Panc1 (cell line): Measurements from ENCODE around the gene CABP4. TPM values are rescaled to one million over a fixed set of nuclear protein-coding genes. Genes with fewer than 3 reads are reported as not detected.
"Not testable (repeated sequence)": the region's sequence is repeated elsewhere in the genome, so short reads cannot be mapped to it uniquely, and the experiment has no call there.

ENCODE experiments used
- ATAC-seq: fragments of 200-7000 bp; cut with Tn5 transposase; 2 replicates; pipeline ENCODE4 v1.9.1; 2020; ENCODE audit warnings: mild to moderate bottlenecking, moderate library complexity
- BruUV-seq: library from RNA; stranded (reverse); fragments of 400-500 nt; replicated peaks from 2 replicates; lab custom pipeline; 2021; lab: Mats Ljungman, UMichigan
- CTCF ChIA-PET: fragments of 300-600 bp; sonication (Branson Sonifier 250); formaldehyde crosslinking; loops from one replicate; lab custom pipeline; 2022; ENCODE audit warnings: antibody characterized with exemption; lab: Charles Lee
- POLR2A ChIA-PET: fragments of 300-600 bp; sonication (Branson Sonifier 250); formaldehyde crosslinking; loops from one replicate; lab custom pipeline; 2022; ENCODE audit warnings: antibody characterized with exemption; lab: Charles Lee
- DNase-seq: peaks from one replicate; pipeline ENCODE4 v3.0.0-alpha.2; 2010; ENCODE audit warnings: low read depth, low spot score
- H3K27ac ChIP-seq: 2 replicates; pipeline ENCODE4 v1.5.1; 2011; ENCODE audit warnings: mild to moderate bottlenecking, low read length, inconsistent platforms
- H3K27me3 ChIP-seq: fragments of 200-500 bp; sonication (Bioruptor generic); 2 replicates; pipeline ENCODE4 v1.6.0; 2014; ENCODE audit warnings: low read length, inconsistent platforms; ENCODE audit not compliant: control insufficient read depth, insufficient read depth
- H3K36me3 ChIP-seq: fragments of 200-500 bp; sonication (Bioruptor generic); 2 replicates; pipeline ENCODE4 v1.5.1; 2014; ENCODE audit warnings: inconsistent platforms, mild to moderate bottlenecking, low read length, moderate library complexity; ENCODE audit not compliant: control insufficient read depth, insufficient read depth
- H3K4me1 ChIP-seq: 2 replicates; pipeline ENCODE4 v1.5.1; 2011; ENCODE audit warnings: inconsistent platforms, mild to moderate bottlenecking, low read length, moderate library complexity; ENCODE audit not compliant: control insufficient read depth, insufficient read depth
- H3K4me3 ChIP-seq, 2 experiments: 2 replicates each; pipeline ENCODE4 v1.5.1; 2011 to 2012; ENCODE audit warnings: low read depth in 2 of 2, low read length in 2 of 2, mild to moderate bottlenecking in 2 of 2, inconsistent platforms in 1 of 2, moderate library complexity in 1 of 2
- H3K9me3 ChIP-seq: fragments of 200-500 bp; sonication (Bioruptor generic); 2 replicates; pipeline ENCODE4 v1.5.1; 2014; ENCODE audit warnings: low read depth, mild to moderate bottlenecking, inconsistent platforms, low read length, moderate library complexity; ENCODE audit not compliant: control insufficient read depth, insufficient read depth
- POLR2AphosphoS5 ChIP-seq: IDR thresholded peaks from 2 replicates; pipeline ENCODE4 v1.6.1; 2012; ENCODE audit warnings: mild to moderate bottlenecking, low read depth, low read length, moderate library complexity
- SIN3A ChIP-seq: IDR thresholded peaks from 2 replicates; pipeline ENCODE4 v1.6.1; 2012; ENCODE audit warnings: low read depth, mild to moderate bottlenecking, low read length, moderate library complexity, borderline replicate concordance; ENCODE audit not compliant: insufficient read depth
- TCF7L2 ChIP-seq: IDR thresholded peaks from 2 replicates; pipeline ENCODE4 v1.6.1; 2011; ENCODE audit warnings: mild to moderate bottlenecking, low read depth, low read length, inconsistent platforms
- in situ Hi-C: cut with HindIII; loops from 2 replicates; pipeline ENCODE4 v1.10.0; 2016; ENCODE audit warnings: low sequenced_read_pairs, low pct_unique_long_range_greater_than_20kb
- intact Hi-C: fragments of 100-400 bp; cut with micrococcal nuclease; formaldehyde crosslinking; loops from one replicate; pipeline ENCODE4 v1.10.0; 2022; ENCODE audit not compliant: unreplicated experiment
- total RNA-seq: library from RNA; stranded (reverse); gene quantifications from one replicate; pipeline ENCODE4 v1.2.1, GENCODE V29; 2021; ENCODE audit not compliant: unreplicated experiment
- TF ChIP-seq, protein P1 (sequence below), 2 experiments: IDR thresholded peaks; 2 replicates each; pipeline ENCODE4 v1.6.1; 2011 to 2012; ENCODE audit warnings: low read depth in 2 of 2, control low read depth in 1 of 2, low read length in 1 of 2, mild to moderate bottlenecking in 1 of 2, moderate library complexity in 1 of 2; ENCODE audit not compliant: insufficient read depth in 1 of 2
- TF ChIP-seq, protein P2 (sequence below): fragments of 450-650 bp; IDR thresholded peaks from 2 replicates; pipeline ENCODE4 v1.5.1; 2017; ENCODE audit warnings: mild to moderate bottlenecking

CABP4 gene
- total RNA-seq, 1 experiment from 2014 or later, result not detected

DNA sequence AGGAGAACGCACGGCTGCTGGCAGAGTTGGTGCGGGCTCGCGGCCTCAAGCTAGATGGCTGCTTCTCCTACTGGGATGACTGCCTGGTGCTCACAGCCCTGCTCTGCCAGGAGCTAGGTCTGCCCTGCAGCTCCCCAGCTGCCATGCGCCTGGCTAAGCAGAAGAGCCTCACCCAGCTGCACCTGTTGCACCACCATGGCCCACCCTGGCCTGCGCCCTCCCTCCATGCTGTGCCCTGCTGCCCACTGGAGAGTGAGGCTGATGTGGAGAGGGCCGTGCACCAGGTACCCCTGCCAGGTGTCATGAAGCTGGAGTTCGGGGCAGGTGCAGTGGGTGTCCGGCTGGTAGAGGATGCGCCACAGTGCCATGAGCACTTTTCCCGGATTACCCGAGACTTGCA, 31.7 kb upstream of the CABP4 start:
- ChIA-PET POLR2A (no interaction called here), CTCF (no interaction called here)
- no peak for DNase-seq
- intact Hi-C loops, result no loop called here
- no TSS peak for BruUV-seq
- in situ Hi-C loops, result no loop called here
- Histone ChIP-seq H3K4me3 (no peak overlapping the region), H3K9me3 (no peaks in the 10 kb centered on the region), H3K27ac (no peak overlapping the region), H3K36me3 (no peaks in the 10 kb centered on the region; the same call in 1 of the 2 replicates), H3K27me3 (no peaks in the 10 kb centered on the region), H3K4me1 (peaks cover 20% of the 10 kb centered on the region)
- ATAC-seq, result no peak
- TF ChIP-seq, protein P1, sequence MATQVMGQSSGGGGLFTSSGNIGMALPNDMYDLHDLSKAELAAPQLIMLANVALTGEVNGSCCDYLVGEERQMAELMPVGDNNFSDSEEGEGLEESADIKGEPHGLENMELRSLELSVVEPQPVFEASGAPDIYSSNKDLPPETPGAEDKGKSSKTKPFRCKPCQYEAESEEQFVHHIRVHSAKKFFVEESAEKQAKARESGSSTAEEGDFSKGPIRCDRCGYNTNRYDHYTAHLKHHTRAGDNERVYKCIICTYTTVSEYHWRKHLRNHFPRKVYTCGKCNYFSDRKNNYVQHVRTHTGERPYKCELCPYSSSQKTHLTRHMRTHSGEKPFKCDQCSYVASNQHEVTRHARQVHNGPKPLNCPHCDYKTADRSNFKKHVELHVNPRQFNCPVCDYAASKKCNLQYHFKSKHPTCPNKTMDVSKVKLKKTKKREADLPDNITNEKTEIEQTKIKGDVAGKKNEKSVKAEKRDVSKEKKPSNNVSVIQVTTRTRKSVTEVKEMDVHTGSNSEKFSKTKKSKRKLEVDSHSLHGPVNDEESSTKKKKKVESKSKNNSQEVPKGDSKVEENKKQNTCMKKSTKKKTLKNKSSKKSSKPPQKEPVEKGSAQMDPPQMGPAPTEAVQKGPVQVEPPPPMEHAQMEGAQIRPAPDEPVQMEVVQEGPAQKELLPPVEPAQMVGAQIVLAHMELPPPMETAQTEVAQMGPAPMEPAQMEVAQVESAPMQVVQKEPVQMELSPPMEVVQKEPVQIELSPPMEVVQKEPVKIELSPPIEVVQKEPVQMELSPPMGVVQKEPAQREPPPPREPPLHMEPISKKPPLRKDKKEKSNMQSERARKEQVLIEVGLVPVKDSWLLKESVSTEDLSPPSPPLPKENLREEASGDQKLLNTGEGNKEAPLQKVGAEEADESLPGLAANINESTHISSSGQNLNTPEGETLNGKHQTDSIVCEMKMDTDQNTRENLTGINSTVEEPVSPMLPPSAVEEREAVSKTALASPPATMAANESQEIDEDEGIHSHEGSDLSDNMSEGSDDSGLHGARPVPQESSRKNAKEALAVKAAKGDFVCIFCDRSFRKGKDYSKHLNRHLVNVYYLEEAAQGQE (IDR thresholded peaks at IDR 0.05; ENCODE audit: insufficient read depth in 1 of 2, low read depth in 2 of 2, low read length in 1 of 2), result no peak
- TF ChIP-seq POLR2AphosphoS5 (no peak), TCF7L2 (no peak), SIN3A (no peak)
- TF ChIP-seq, protein P2, sequence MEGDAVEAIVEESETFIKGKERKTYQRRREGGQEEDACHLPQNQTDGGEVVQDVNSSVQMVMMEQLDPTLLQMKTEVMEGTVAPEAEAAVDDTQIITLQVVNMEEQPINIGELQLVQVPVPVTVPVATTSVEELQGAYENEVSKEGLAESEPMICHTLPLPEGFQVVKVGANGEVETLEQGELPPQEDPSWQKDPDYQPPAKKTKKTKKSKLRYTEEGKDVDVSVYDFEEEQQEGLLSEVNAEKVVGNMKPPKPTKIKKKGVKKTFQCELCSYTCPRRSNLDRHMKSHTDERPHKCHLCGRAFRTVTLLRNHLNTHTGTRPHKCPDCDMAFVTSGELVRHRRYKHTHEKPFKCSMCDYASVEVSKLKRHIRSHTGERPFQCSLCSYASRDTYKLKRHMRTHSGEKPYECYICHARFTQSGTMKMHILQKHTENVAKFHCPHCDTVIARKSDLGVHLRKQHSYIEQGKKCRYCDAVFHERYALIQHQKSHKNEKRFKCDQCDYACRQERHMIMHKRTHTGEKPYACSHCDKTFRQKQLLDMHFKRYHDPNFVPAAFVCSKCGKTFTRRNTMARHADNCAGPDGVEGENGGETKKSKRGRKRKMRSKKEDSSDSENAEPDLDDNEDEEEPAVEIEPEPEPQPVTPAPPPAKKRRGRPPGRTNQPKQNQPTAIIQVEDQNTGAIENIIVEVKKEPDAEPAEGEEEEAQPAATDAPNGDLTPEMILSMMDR, result no peak

- ATAC-seq (no peak), DNase-seq (no peak)
- POLR2A ChIA-PET, result interaction anchor here (0.7 to 1.1 kb wide), 2 partner anchors 23 to 719 kb away, joined by 5 to 6 read pairs; partner anchors contain the start of gene PPP1CA
- CTCF ChIA-PET, result interaction anchor here (1.1 kb wide), 1 partner anchor 23 kb away, joined by 3 read pairs; no protein-coding TSS in a partner anchor
- intact Hi-C loops, result no loop called here
- no peaks in the 10 kb centered on the region; the same call in 1 of the 2 replicates for H3K36me3 ChIP-seq
- BruUV-seq, result no TSS peak
- H3K27ac ChIP-seq, result no peak overlapping the region
- no peaks in the 10 kb centered on the region for H3K27me3 ChIP-seq
- TF ChIP-seq SIN3A (no peak), POLR2AphosphoS5 (no peak), TCF7L2 (no peak)
- TF ChIP-seq, protein P2, result no peak
- TF ChIP-seq, protein P1 (IDR thresholded peaks at IDR 0.05; ENCODE audit: insufficient read depth in 1 of 2, low read depth in 2 of 2, low read length in 1 of 2), result no peak
- H3K4me1 ChIP-seq, result peaks cover 14% of the 10 kb centered on the region
- in situ Hi-C loops, result no loop called here
- no peaks in the 10 kb centered on the region for H3K9me3 ChIP-seq
- no peak overlapping the region for H3K4me3 ChIP-seq
These were observed 31.1 kb upstream of the CABP4 start for GRCh38 chr11:67423891-67424613.

GRCh38 chr11:67427364-67427859, 27.7 kb upstream of the CABP4 start:
- DNase-seq, H3K9me3 ChIP-seq, H3K27me3 ChIP-seq, CTCF ChIA-PET, H3K4me1 ChIP-seq, POLR2A ChIA-PET, in situ Hi-C loops, intact Hi-C loops, BruUV-seq, H3K36me3 ChIP-seq, ATAC-seq: not testable (repeated sequence)
- Histone ChIP-seq H3K4me3 (peak overlapping the region; percentile 63 to 95), H3K27ac (peak overlapping the region; percentile 85)
